ENCODE results near the gene KANSL1L.

GRCh38 chr2:210195101-210195852 is 24.1 kb upstream of the KANSL1L start:
- TF ChIP-seq CTCF (IDR thresholded peaks at IDR 0.05; ENCODE audit: insufficient read depth, low read length), result peak; percentile 41
- TF ChIP-seq REST (IDR thresholded peaks at IDR 0.05; ENCODE audit: insufficient replicate concordance, low read depth), result no peak
- TF ChIP-seq POLR2AphosphoS5 (IDR thresholded peaks at IDR 0.05; ENCODE audit: low read depth), result no peak
- no peak for TF ChIP-seq SPI1 (IDR thresholded peaks at IDR 0.05; ENCODE audit: borderline replicate concordance, low read depth)
- TF ChIP-seq GABPA (IDR thresholded peaks at IDR 0.05; ENCODE audit: low read depth), result no peak
